ENCODE results near the gene PPP1R37. TPM values are rescaled to one million over a fixed set of nuclear protein-coding genes. Genes with fewer than 3 reads are reported as not detected.

PPP1R37 gene
- total RNA-seq, 1 experiment from 2014 or later = 20.4 TPM

DNA sequence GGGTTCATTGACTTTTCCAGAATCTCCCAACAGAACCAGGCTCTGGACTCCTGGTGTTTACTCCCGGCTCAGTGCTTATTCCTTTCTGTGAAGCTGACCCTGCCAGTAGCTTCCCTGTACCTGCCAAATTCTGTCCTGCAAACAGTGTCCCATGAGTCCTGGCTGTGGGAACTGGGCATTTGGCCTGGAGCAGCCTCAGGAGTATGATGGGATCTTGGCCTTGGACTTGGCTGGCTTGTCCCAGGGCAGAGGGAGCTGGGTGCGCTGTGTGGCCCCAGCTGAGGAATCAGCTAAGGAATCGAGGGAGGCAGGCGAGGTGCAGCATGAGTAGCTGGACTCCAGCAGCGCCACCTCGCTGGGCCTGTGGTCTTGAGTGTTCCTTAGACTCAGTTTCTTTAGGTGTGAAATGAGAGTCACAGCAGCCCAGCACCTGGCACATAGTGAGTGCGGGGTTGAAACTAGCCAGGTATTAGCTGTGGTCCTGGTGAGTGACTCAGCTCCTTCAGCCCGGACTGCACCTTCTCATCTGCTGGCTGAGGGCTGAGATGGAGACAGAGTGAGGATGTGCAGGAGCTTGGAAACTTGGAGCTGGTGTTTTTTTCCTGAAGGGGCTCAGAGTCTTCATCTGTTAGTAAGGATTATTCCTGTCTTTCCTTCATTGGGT, 43.8 kb upstream of the PPP1R37 start:
- BruUV-seq (replicated peaks) = no TSS peak
- Histone ChIP-seq H3K4me3 (ENCODE audit: low read depth in 2 of 2, low read length in 2 of 2) (no peak overlapping the region), H3K36me3 (ENCODE audit: control insufficient read depth, insufficient read depth, low read length) (peaks cover 3% of the 10 kb centered on the region), H3K9me3 (ENCODE audit: control insufficient read depth, insufficient read depth, low read depth, low read length) (no peaks in the 10 kb centered on the region), H3K4me1 (ENCODE audit: control insufficient read depth, insufficient read depth, low read length) (no peaks in the 10 kb centered on the region), H3K27ac (ENCODE audit: low read length) (no peak overlapping the region), H3K27me3 (ENCODE audit: control insufficient read depth, insufficient read depth, low read length) (no peaks in the 10 kb centered on the region)
- in situ Hi-C loops (cut with HindIII; ENCODE audit: low pct_unique_long_range_greater_than_20kb, low sequenced_read_pairs) (no loop called here), intact Hi-C loops (cut with micrococcal nuclease; ENCODE audit: unreplicated experiment) (no loop called here)
- POLR2A ChIA-PET = no interaction called here
- no peak for ATAC-seq
- no peak for TF ChIP-seq POLR2AphosphoS5 (IDR thresholded peaks at IDR 0.05; ENCODE audit: low read depth, low read length)
- no peak for TF ChIP-seq TCF7L2 (IDR thresholded peaks at IDR 0.05; ENCODE audit: low read depth, low read length)
- TF ChIP-seq SIN3A (IDR thresholded peaks at IDR 0.05; ENCODE audit: borderline replicate concordance, insufficient read depth, low read depth, low read length) = no peak
- TF ChIP-seq, protein P1, sequence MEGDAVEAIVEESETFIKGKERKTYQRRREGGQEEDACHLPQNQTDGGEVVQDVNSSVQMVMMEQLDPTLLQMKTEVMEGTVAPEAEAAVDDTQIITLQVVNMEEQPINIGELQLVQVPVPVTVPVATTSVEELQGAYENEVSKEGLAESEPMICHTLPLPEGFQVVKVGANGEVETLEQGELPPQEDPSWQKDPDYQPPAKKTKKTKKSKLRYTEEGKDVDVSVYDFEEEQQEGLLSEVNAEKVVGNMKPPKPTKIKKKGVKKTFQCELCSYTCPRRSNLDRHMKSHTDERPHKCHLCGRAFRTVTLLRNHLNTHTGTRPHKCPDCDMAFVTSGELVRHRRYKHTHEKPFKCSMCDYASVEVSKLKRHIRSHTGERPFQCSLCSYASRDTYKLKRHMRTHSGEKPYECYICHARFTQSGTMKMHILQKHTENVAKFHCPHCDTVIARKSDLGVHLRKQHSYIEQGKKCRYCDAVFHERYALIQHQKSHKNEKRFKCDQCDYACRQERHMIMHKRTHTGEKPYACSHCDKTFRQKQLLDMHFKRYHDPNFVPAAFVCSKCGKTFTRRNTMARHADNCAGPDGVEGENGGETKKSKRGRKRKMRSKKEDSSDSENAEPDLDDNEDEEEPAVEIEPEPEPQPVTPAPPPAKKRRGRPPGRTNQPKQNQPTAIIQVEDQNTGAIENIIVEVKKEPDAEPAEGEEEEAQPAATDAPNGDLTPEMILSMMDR (IDR thresholded peaks at IDR 0.05) = no peak
- no peak for DNase-seq (ENCODE audit: low read depth, low spot score)
- CTCF ChIA-PET = no interaction called here

DNA sequence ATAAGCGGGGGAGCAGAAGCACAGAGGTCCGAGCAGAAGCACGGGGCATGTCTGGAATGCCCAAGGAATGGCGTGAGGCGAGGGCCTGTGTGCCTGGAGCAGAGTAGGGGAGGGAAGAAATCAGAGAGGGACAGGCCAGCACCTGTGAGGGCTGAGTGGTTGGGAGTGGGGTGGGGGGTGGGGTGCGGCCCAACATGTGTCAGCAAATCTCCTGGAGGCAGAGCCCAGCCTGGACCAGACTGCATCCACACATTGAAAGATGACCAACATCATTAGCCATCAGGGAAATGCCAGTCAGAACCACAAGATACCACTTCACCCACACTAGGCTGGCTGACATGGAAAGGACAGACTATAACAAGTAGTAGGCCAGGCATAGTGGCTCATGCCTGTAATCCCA, 42.9 kb upstream of the PPP1R37 start:
- H3K4me1 ChIP-seq (ENCODE audit: control insufficient read depth, insufficient read depth, low read length) = no peaks in the 10 kb centered on the region
- ChIA-PET CTCF (no interaction called here), POLR2A (no interaction called here)
- H3K36me3 ChIP-seq (ENCODE audit: control insufficient read depth, insufficient read depth, low read length) = peaks cover 5% of the 10 kb centered on the region
- no peaks in the 10 kb centered on the region for H3K9me3 ChIP-seq (ENCODE audit: control insufficient read depth, insufficient read depth, low read depth, low read length)
- no peaks in the 10 kb centered on the region for H3K27me3 ChIP-seq (ENCODE audit: control insufficient read depth, insufficient read depth, low read length)
- ATAC-seq (no peak), DNase-seq (ENCODE audit: low read depth, low spot score) (no peak)
- no peak overlapping the region for H3K4me3 ChIP-seq (ENCODE audit: low read depth in 2 of 2, low read length in 2 of 2)
- no peak overlapping the region for H3K27ac ChIP-seq (ENCODE audit: low read length)
- in situ Hi-C loops (cut with HindIII; ENCODE audit: low pct_unique_long_range_greater_than_20kb, low sequenced_read_pairs) = no loop called here
- no TSS peak for BruUV-seq (replicated peaks)
- TF ChIP-seq TCF7L2 (IDR thresholded peaks at IDR 0.05; ENCODE audit: low read depth, low read length) (no peak), SIN3A (IDR thresholded peaks at IDR 0.05; ENCODE audit: borderline replicate concordance, insufficient read depth, low read depth, low read length) (no peak), POLR2AphosphoS5 (IDR thresholded peaks at IDR 0.05; ENCODE audit: low read depth, low read length) (no peak), REST (IDR thresholded peaks at IDR 0.05; ENCODE audit: insufficient read depth in 1 of 2, low read depth in 2 of 2, low read length in 1 of 2) (no peak)
- TF ChIP-seq, protein P1 (IDR thresholded peaks at IDR 0.05) = no peak
- intact Hi-C loops (cut with micrococcal nuclease; ENCODE audit: unreplicated experiment) = no loop called here
